Astrocyte (in vitro differentiated cells and primary cell): ENCODE results near the gene CDK11A. TPM values are rescaled to one million over a fixed set of nuclear protein-coding genes. Genes with fewer than 3 reads are reported as not detected.

Experiments
- DNase-seq: peaks from one replicate; pipeline ENCODE4 v3.0.0-alpha.2; 2010; ENCODE audit warnings: low read depth
- FAIRE-seq: peaks from 2 replicates; lab custom pipeline; 2011; peaks lifted over from hg19 to GRCh38; lab: Jason Lieb, UNC
- H2AFZ ChIP-seq: 2 replicates; pipeline ENCODE4 v1.6.0; 2012; ENCODE audit warnings: low read depth, low read length, inconsistent platforms
- H3K27ac ChIP-seq: 2 replicates; pipeline ENCODE4 v1.5.1; 2011; ENCODE audit warnings: low read depth, low read length, inconsistent platforms
- H3K27me3 ChIP-seq: 2 replicates; pipeline ENCODE4 v1.6.0; 2011; ENCODE audit warnings: low read length, inconsistent platforms; ENCODE audit not compliant: insufficient read depth
- H3K36me3 ChIP-seq: 2 replicates; pipeline ENCODE4 v1.5.1; 2011; ENCODE audit warnings: low read length, inconsistent platforms; ENCODE audit not compliant: insufficient read depth
- H3K4me1 ChIP-seq: 2 replicates; pipeline ENCODE4 v1.5.1; 2011; ENCODE audit warnings: low read length, inconsistent platforms; ENCODE audit not compliant: insufficient read depth
- H3K4me2 ChIP-seq: 2 replicates; pipeline ENCODE4 v1.6.0; 2012; ENCODE audit warnings: low read length, inconsistent platforms
- H3K4me3 ChIP-seq: 2 replicates; pipeline ENCODE4 v1.5.1; 2011; ENCODE audit warnings: low read depth, mild to moderate bottlenecking, low read length, inconsistent platforms; ENCODE audit not compliant: insufficient read depth
- H3K79me2 ChIP-seq: 2 replicates; pipeline ENCODE4 v1.6.0; 2012; ENCODE audit warnings: mild to moderate bottlenecking, low read length, inconsistent platforms; ENCODE audit not compliant: insufficient read depth
- H3K9ac ChIP-seq: 2 replicates; pipeline ENCODE4 v1.6.0; 2012; ENCODE audit warnings: mild to moderate bottlenecking, low read length, inconsistent platforms
- H3K9me3 ChIP-seq: 2 replicates; pipeline ENCODE4 v1.5.1; 2012; ENCODE audit warnings: low read depth, mild to moderate bottlenecking, low read length, inconsistent platforms; ENCODE audit not compliant: insufficient read depth
- H4K20me1 ChIP-seq: 2 replicates; pipeline ENCODE4 v1.6.0; 2012; ENCODE audit warnings: low read length, inconsistent platforms; ENCODE audit not compliant: insufficient read depth
- H3K27ac Mint-ChIP-seq: one replicate; pipeline ENCODE4 v1.8.0; 2021; ENCODE audit warnings: mild to moderate bottlenecking, mixed read lengths; ENCODE audit not compliant: unreplicated experiment
- H3K27me3 Mint-ChIP-seq: one replicate; pipeline ENCODE4 v1.8.0; 2021; ENCODE audit warnings: low read depth, mixed read lengths; ENCODE audit not compliant: unreplicated experiment
- H3K36me3 Mint-ChIP-seq: one replicate; pipeline ENCODE4 v1.8.0; 2021; ENCODE audit warnings: low read depth, mixed read lengths; ENCODE audit not compliant: unreplicated experiment
- H3K4me1 Mint-ChIP-seq: one replicate; pipeline ENCODE4 v1.8.0; 2021; ENCODE audit warnings: low read depth, mixed read lengths; ENCODE audit not compliant: unreplicated experiment
- H3K4me3 Mint-ChIP-seq: one replicate; pipeline ENCODE4 v1.8.0; 2021; ENCODE audit warnings: mild to moderate bottlenecking, moderate library complexity, mixed read lengths; ENCODE audit not compliant: unreplicated experiment
- H3K9me3 Mint-ChIP-seq: one replicate; pipeline ENCODE4 v1.8.0; 2021; ENCODE audit warnings: mild to moderate bottlenecking, mixed read lengths; ENCODE audit not compliant: unreplicated experiment
- CTCF ChIP-seq: IDR thresholded peaks from 2 replicates; pipeline ENCODE4 v1.5.1; 2011; ENCODE audit warnings: low read depth, mild to moderate bottlenecking, inconsistent platforms, low read length, moderate library complexity; ENCODE audit not compliant: insufficient read depth
- EZH2 ChIP-seq: IDR thresholded peaks from 2 replicates; pipeline ENCODE4 v1.6.1; 2012; ENCODE audit warnings: mild to moderate bottlenecking, low read length, inconsistent platforms; ENCODE audit not compliant: insufficient read depth
- total RNA-seq: library from RNA; stranded (reverse); gene quantifications from 2 replicates; pipeline ENCODE4 v1.2.1, GENCODE V29; 2021

CDK11A gene
- total RNA-seq, 1 donor from 2014 or later = 30.3 TPM

GRCh38 chr1:1757422-1758058, 33.4 kb upstream of the CDK11A start:
- no peak overlapping the region for H3K9ac ChIP-seq
- H3K4me1 Mint-ChIP-seq = no peaks in the 10 kb centered on the region
- peaks cover 26% of the 10 kb centered on the region for H4K20me1 ChIP-seq
- no peak for FAIRE-seq
- no peaks in the 10 kb centered on the region for H3K9me3 ChIP-seq
- H3K4me3 Mint-ChIP-seq = no peak overlapping the region
- peaks cover 7% of the 10 kb centered on the region for H3K36me3 ChIP-seq
- H3K27me3 ChIP-seq = no peaks in the 10 kb centered on the region
- no peak overlapping the region for H3K4me3 ChIP-seq
- no peak overlapping the region for H3K27ac Mint-ChIP-seq
- TF ChIP-seq CTCF (no peak), EZH2 (no peak)
- no peaks in the 10 kb centered on the region for H3K4me1 ChIP-seq
- H3K79me2 ChIP-seq = peaks cover 37% of the 10 kb centered on the region
- DNase-seq = no peak
- H3K9me3 Mint-ChIP-seq = no peaks in the 10 kb centered on the region
- H3K36me3 Mint-ChIP-seq = peaks cover 22% of the 10 kb centered on the region
- H3K27me3 Mint-ChIP-seq = no peaks in the 10 kb centered on the region
- H3K27ac ChIP-seq = no peak overlapping the region
- no peak overlapping the region for H2AFZ ChIP-seq
- H3K4me2 ChIP-seq = no peak overlapping the region

DNA sequence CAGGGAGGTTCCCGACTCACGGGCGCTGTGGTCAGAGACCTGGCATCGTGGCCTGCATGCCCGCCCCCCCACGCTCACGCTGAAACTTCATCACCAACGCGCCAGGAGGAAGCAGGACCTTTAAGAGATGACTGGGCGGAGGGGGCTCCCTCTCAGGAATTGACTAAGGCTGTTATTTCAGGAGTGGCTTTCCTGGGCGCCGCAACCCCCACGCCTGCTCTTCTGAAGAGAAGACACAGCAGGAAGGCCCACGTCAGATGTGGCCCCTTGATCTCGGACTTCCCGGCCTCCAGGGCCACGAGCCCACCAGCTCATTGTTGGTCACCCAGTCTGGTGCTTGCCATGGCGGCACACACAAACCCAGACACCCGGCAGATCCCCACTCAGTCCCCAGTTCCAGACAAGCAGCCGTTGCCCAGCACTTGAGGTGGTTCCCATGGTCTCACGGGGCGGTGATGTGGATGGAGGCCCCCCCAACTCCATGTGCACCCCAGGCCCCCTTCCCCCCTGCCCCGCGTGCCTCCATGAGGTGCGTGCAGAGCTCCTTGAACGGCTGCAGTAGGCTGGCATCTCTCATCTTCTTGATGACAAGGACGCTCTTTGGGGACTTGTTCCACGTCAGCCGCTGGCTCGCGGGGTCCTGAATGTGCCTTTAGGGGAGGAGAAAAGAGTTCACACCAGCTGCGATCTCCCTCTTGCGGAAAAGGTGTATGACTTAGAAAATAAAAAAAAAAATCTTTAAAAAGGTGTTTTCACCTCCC, 32.7 kb upstream of the CDK11A start:
- no peak overlapping the region for H3K27ac Mint-ChIP-seq

More for the DNA sequence above, 32.7 kb upstream of the CDK11A start:
- peaks cover 22% of the 10 kb centered on the region for H3K36me3 Mint-ChIP-seq
- peaks cover 19% of the 10 kb centered on the region for H4K20me1 ChIP-seq
- no peaks in the 10 kb centered on the region for H3K27me3 Mint-ChIP-seq
- peaks cover 31% of the 10 kb centered on the region for H3K79me2 ChIP-seq
- no peak for DNase-seq
- H3K9ac ChIP-seq = no peak overlapping the region
- H3K36me3 ChIP-seq = peaks cover 7% of the 10 kb centered on the region
- H3K4me1 ChIP-seq = no peaks in the 10 kb centered on the region
- no peak overlapping the region for H3K4me2 ChIP-seq
- no peak for FAIRE-seq
- H3K27ac ChIP-seq = no peak overlapping the region
- H3K9me3 ChIP-seq = no peaks in the 10 kb centered on the region
- no peaks in the 10 kb centered on the region for H3K9me3 Mint-ChIP-seq
- no peak overlapping the region for H2AFZ ChIP-seq
- no peaks in the 10 kb centered on the region for H3K27me3 ChIP-seq
- no peak overlapping the region for H3K4me3 ChIP-seq
- no peak for TF ChIP-seq CTCF
- TF ChIP-seq EZH2 = no peak
- H3K4me3 Mint-ChIP-seq = no peak overlapping the region
- no peaks in the 10 kb centered on the region for H3K4me1 Mint-ChIP-seq
